ENCODE measurements around the gene GTPBP10. TPM values are rescaled to one million over a fixed set of nuclear protein-coding genes. Genes with fewer than 3 reads are reported as not detected.

Gene GTPBP10
- total RNA-seq, 1 donor from 2014 or later, result 20.8 TPM

DNA sequence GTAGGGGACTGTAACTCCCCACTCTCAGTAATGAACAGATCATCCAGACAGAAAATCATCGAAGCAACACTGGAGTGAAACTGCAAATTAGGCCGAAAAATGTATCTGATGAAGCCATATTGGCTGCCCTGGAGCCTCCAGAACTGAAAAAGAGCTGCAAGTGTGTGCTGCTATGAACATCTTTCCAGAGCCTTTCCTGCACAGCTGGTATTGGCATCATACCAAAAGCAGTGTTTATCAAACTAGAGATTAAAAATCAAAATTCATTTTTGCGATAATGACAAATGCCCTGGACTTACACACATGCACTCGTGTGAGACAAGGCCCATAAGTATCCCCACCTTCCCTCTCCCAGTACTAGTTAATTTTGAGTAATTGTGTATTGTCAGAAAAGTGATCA lies 49.9 kb downstream of the GTPBP10 start:
- TF ChIP-seq, protein P1, sequence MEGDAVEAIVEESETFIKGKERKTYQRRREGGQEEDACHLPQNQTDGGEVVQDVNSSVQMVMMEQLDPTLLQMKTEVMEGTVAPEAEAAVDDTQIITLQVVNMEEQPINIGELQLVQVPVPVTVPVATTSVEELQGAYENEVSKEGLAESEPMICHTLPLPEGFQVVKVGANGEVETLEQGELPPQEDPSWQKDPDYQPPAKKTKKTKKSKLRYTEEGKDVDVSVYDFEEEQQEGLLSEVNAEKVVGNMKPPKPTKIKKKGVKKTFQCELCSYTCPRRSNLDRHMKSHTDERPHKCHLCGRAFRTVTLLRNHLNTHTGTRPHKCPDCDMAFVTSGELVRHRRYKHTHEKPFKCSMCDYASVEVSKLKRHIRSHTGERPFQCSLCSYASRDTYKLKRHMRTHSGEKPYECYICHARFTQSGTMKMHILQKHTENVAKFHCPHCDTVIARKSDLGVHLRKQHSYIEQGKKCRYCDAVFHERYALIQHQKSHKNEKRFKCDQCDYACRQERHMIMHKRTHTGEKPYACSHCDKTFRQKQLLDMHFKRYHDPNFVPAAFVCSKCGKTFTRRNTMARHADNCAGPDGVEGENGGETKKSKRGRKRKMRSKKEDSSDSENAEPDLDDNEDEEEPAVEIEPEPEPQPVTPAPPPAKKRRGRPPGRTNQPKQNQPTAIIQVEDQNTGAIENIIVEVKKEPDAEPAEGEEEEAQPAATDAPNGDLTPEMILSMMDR (IDR thresholded peaks at IDR 0.05; ENCODE audit: unreplicated experiment), result no peak
- Mint-ChIP-seq H3K36me3 (peaks cover 3% of the 10 kb centered on the region), H3K27ac (no peak overlapping the region), H3K4me3 (no peak overlapping the region), H3K4me1 (no peaks in the 10 kb centered on the region), H3K27me3 (ENCODE audit: low read depth) (peaks cover 18% of the 10 kb centered on the region), H3K9me3 (peaks cover 28% of the 10 kb centered on the region)
- DNase-seq (ENCODE audit: low spot score in 2 of 2, unreplicated experiment in 2 of 2), result no peak

DNA sequence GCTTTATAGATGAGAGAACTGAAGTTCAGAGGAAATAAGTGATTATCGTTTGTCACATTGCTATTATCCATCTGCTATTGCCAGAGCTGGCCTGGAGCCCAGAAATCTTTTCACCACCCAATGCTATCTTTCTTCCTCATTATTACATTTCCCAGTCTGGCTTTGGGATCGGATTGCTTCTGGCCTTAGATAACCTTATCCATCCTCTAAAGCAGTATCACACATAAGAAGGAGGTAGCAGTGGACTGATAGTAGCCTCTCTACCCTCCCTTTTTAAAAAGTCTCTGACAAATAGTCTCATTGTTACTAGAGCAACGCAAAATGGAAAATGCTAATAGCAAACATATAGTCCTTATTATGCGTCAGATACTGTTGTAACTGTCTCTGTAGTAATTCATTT lies 55.5 kb downstream of the GTPBP10 start:
- Mint-ChIP-seq H3K4me3 (no peak overlapping the region), H3K27me3 (ENCODE audit: low read depth) (peaks cover 17% of the 10 kb centered on the region), H3K4me1 (peaks cover 15% of the 10 kb centered on the region), H3K27ac (no peak overlapping the region), H3K9me3 (peaks cover 14% of the 10 kb centered on the region), H3K36me3 (peaks cover 3% of the 10 kb centered on the region)
- no peak for DNase-seq (ENCODE audit: low spot score in 2 of 2, unreplicated experiment in 2 of 2)
- TF ChIP-seq, protein P1 (IDR thresholded peaks at IDR 0.05; ENCODE audit: unreplicated experiment), result no peak

DNA sequence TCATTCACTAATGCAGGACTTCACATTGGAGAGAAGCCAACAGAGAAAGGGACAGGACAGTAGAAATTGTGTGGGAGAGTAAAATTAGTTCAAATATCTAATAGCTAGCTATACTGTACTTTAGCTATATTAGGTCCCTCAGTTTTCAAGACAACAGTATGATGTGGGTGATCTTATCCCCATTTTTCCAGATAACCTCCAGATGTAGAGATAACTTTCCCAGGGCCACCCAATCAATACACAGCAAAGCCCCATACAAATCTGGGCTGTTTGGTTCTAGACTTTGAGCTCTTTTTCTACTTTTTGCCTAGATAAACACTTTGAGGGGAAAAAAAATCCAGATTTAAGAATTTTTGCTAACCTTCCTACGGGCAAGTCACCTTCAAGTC lies 56.3 kb downstream of the GTPBP10 start:
- H3K27ac Mint-ChIP-seq, result no peak overlapping the region
- peaks cover 14% of the 10 kb centered on the region for H3K9me3 Mint-ChIP-seq
- TF ChIP-seq, protein P1 (IDR thresholded peaks at IDR 0.05; ENCODE audit: unreplicated experiment), result no peak
- H3K4me1 Mint-ChIP-seq, result peaks cover 15% of the 10 kb centered on the region
- H3K27me3 Mint-ChIP-seq (ENCODE audit: low read depth), result peaks cover 17% of the 10 kb centered on the region
- no peak for DNase-seq (ENCODE audit: low spot score in 2 of 2, unreplicated experiment in 2 of 2)
- peak overlapping the region; percentile 86 for H3K4me3 Mint-ChIP-seq
- peaks cover 8% of the 10 kb centered on the region for H3K36me3 Mint-ChIP-seq

DNA sequence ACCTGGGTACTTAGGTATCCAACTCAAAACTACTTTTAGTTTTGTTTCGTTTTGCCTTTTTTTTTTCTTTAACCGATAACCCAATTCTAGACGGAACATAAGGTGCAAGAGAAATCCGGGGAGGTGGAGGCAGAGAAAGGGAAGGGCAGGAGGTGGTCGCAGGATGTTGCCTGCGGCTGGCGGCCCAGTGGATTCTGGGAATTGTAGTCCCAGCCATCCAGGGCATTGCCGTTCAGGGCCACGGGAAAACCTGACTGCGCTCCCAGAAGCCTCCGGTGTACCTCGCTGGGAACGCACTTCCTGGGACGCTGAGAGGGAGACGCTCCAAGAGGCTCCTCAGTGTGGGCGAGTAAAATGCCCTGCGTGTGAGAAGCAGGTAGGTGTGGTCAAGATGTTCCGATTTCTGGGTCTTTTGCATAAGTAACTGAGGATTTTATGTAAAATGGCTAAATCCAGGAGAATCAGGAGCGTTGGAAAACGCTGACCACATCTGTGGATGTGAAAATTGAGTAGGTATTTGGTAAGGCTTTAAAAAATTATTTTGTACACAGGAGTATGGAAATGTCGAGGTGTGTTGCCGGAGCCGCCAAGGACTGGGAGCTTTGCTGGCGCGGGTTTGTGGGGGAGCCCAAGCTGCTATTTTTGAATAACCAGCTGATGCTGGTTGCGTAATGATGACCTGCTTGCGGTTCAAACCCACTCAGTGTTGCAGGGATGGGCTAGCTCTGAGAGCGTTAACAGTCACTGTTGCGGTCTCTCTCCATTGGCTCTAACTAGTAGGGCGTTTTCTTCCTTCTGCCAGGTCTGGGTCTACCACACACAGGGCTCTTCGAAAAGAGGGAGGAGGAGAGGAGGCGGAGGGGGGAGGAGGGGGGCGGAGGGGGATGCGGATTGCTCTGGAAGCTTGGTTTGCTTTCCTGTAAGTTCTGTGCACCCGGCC lies 56.9 kb downstream of the GTPBP10 start, which contains the start of gene CLDN12:
CLDN12 (plus strand) TSS at position 288 of the 940 bp plus-strand sequence. CDS start 9,216 bp downstream, outside the sequence.
- peak within 1 kb of the TSS; percentile 98 for H3K27ac Mint-ChIP-seq
- TF ChIP-seq, protein P1 (IDR thresholded peaks at IDR 0.05; ENCODE audit: unreplicated experiment), result no peak
- H3K9me3 Mint-ChIP-seq, result peaks cover 10% of the 10 kb centered on the region
- H3K4me3 Mint-ChIP-seq, result peak within 1 kb of the TSS; percentile 86
- peak; percentile 53 to 80 for DNase-seq (ENCODE audit: low spot score in 2 of 2, unreplicated experiment in 2 of 2)
- peaks cover 15% of the 10 kb centered on the region for H3K4me1 Mint-ChIP-seq
- peaks cover 14% of the 10 kb centered on the region for H3K36me3 Mint-ChIP-seq
- H3K27me3 Mint-ChIP-seq (ENCODE audit: low read depth), result peaks cover 15% of the 10 kb centered on the region

DNA sequence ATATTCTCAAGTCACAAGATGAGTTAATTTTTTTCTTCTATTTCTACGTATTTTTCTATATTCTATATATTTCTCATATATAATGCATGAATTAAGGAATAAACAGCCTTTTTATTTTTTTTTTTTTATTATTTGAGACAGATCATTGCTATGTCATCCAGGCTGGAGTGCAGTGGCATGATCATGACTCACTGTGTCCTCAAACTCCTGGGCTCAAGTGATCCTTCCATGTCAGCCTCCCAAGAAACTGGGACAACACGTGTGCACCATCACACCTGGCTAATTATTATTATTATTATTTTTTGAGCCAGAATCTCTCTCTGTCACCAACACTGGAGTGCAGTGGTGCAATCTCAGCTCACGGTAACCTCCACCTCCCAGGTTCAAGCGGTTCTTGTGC lies 58.3 kb downstream of the GTPBP10 start:
- Mint-ChIP-seq H3K27ac (peak overlapping the region; percentile 63), H3K36me3 (peaks cover 17% of the 10 kb centered on the region), H3K4me1 (peaks cover 15% of the 10 kb centered on the region), H3K27me3 (ENCODE audit: low read depth) (peaks cover 11% of the 10 kb centered on the region), H3K9me3 (peaks cover 5% of the 10 kb centered on the region), H3K4me3 (peak overlapping the region; percentile 86)
- DNase-seq (ENCODE audit: low spot score in 2 of 2, unreplicated experiment in 2 of 2), result no peak
- TF ChIP-seq, protein P1 (IDR thresholded peaks at IDR 0.05; ENCODE audit: unreplicated experiment), result no peak

Measured in mesothelial cell of epicardium (in vitro differentiated cells).